Stomach (tissue), 9 donors: Measurements from ENCODE around the gene NEURL1B. TPM values are rescaled to one million over a fixed set of nuclear protein-coding genes. Genes with fewer than 3 reads are reported as not detected.

Experiments
- DNase-seq, 2 donors: peaks; one replicate each; pipeline versions ENCODE4 v3.0.0 to v3.0.0-alpha.2; 2013 to 2019
- H3K27ac ChIP-seq, 5 donors: fragments of 200-600 bp in 4 of 5; sonication (generic) in 4 of 5; one replicate each; pipeline ENCODE4 v1.5.1; 2013 to 2019; ENCODE audit warnings: mild to moderate bottlenecking in 1 of 5, moderate library complexity in 1 of 5
- H3K27me3 ChIP-seq, 3 donors: fragments of 200-600 bp; sonication (generic); one replicate each; pipeline ENCODE4 v1.5.1; 2017 to 2019; ENCODE audit warnings: mixed run types in 1 of 3
- H3K36me3 ChIP-seq, 4 donors: fragments of 200-600 bp; sonication (generic); 1 replicate in 3 of 4; 2 replicates in 1 of 4; pipeline ENCODE4 v1.5.1; 2016 to 2019
- H3K4me1 ChIP-seq, 4 donors: fragments of 200-600 bp; sonication (generic); one replicate each; pipeline ENCODE4 v1.5.1; 2016 to 2019
- H3K4me3 ChIP-seq, 4 donors: fragments of 200-600 bp; sonication (generic) in 3 of 4; one replicate each; pipeline ENCODE4 v1.5.1; 2016 to 2019; ENCODE audit warnings: mild to moderate bottlenecking in 1 of 4
- H3K9me3 ChIP-seq, 4 donors: fragments of 200-600 bp; sonication (generic); one replicate each; pipeline ENCODE4 v1.5.1; 2016 to 2019
- CTCF ChIP-seq, 7 experiments: fragments of 450-650 bp in 4 of 7; fragments of 200-600 bp in 3 of 7; sonication (generic) in 3 of 7; IDR thresholded peaks; one replicate each; pipeline ENCODE4 v1.5.1; 2016 to 2019; ENCODE audit warnings: antibody characterized with exemption in 7 of 7, control low read depth in 2 of 7, mild to moderate bottlenecking in 1 of 7
- EP300 ChIP-seq: sonication (generic); formaldehyde crosslinking; IDR thresholded peaks from one replicate; pipeline ENCODE4 v1.6.1; 2017; ENCODE audit warnings: antibody characterized with exemption
- POLR2A ChIP-seq, 4 donors: fragments of 450-650 bp; IDR thresholded peaks; one replicate each; pipeline ENCODE4 v1.6.1; 2016; ENCODE audit warnings: antibody characterized with exemption in 4 of 4, control low read depth in 2 of 4, mild to moderate bottlenecking in 1 of 4, moderate library complexity in 1 of 4
- POLR2AphosphoS5 ChIP-seq, 3 donors: sonication (generic); formaldehyde crosslinking; IDR thresholded peaks; one replicate each; pipeline ENCODE4 v1.6.1; 2016; ENCODE audit warnings: antibody characterized with exemption in 3 of 3
- WGBS, 5 donors: extraction: QIAGEN DNeasy Blood & Tissue Kit in 3 of 5; methylation state at CpG; one replicate each; pipeline versions ENCODE4 v1.1.5 to v1.1.7; 2013 to 2018; 5-methylcytosine and 5-hydroxymethylcytosine counted together
- intact Hi-C: fragments of 100-400 bp; cut with DNase I; formaldehyde crosslinking; loops from one replicate; pipeline ENCODE4 v1.15.1; 2023; ENCODE audit warnings: low total_unique reads
- polyA plus RNA-seq, 3 donors: library from polyadenylated mRNA; stranded (reverse); fragments of 200-250 nt; gene quantifications; one replicate each; pipeline ENCODE4 v1.2.3, GENCODE V29; 2013
- total RNA-seq, 5 donors: library from RNA; depleted of rRNA; stranded (reverse); fragments of >200 nt; gene quantifications; one replicate each; pipeline versions ENCODE4 v1.1.0 to v1.2.3, GENCODE V29; 2014 to 2016
- donor health status: healthy with polysubstance abuse.
- donor health status: Bipolar disorder and iron deficiency.
- donor health status: healthy.

Gene NEURL1B
- total and polyA plus RNA-seq, 8 donors: 2.7 to 60.3 (median 9.8) TPM

- H3K9me3 ChIP-seq: no peaks in the 10 kb centered on the region
- peak; percentile 93 to 96 for DNase-seq
- H3K4me3 ChIP-seq: peak overlapping the region; percentile 51 to 62 (median 56)
- intact Hi-C loops: loop anchor here (5.0 kb wide), 1 partner anchor 220 kb away; no protein-coding TSS in a partner anchor
- TF ChIP-seq POLR2A (IDR thresholded peaks at IDR 0.05) (no peak), POLR2AphosphoS5 (IDR thresholded peaks at IDR 0.05) (peak; percentile 34 to 86 (median 66)), EP300 (no peak), CTCF (IDR thresholded peaks at IDR 0.05) (peak in 5 of 7 experiments; percentile 79 to 95 (median 91))
- H3K27ac ChIP-seq: peak overlapping the region; percentile 31 to 84 (median 79)
- no peaks in the 10 kb centered on the region for H3K36me3 ChIP-seq
- peaks cover 13 to 43% (median 29%) of the 10 kb centered on the region in 4 donors for H3K4me1 ChIP-seq
- peaks cover 0 to 18% (median 4%) of the 10 kb centered on the region in 3 donors for H3K27me3 ChIP-seq
- 14 to 22% (median 18%) methylated on average over 31 to 36 of the region's 36 CpGs for WGBS, 5 donors
These were observed 56.4 kb downstream of the NEURL1B start for GRCh38 chr5:172697123-172698121.

DNA sequence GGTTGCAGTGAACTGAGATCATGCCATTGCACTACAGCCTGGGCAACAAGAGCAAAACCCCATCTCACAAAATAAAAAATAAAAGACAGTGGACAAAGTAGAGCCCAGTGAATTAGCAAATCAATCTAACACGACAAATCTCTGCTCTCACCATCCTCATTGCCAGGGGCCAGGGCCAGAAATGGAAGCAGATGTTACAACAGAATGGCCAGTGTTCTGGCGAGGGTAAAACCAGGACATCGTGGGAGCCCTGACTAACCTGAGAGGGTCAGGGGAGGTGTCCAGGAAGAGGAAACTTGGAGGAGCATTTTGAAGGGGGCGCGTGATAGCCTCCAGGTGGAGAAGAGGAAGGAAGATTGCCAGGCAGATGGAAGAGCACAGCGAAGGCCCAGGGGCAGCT, 58.4 kb downstream of the NEURL1B start:
- no peaks in the 10 kb centered on the region for H3K36me3 ChIP-seq
- WGBS, 5 donors: 70 to 88% (median 76%) methylated on average over 6 of the region's 6 CpGs
- H3K27me3 ChIP-seq: peaks cover 0 to 24% (median 6%) of the 10 kb centered on the region in 3 donors
- TF ChIP-seq POLR2A (IDR thresholded peaks at IDR 0.05) (no peak), POLR2AphosphoS5 (IDR thresholded peaks at IDR 0.05) (no peak), EP300 (no peak)
- intact Hi-C loops: loop anchor here (5.0 kb wide), 1 partner anchor 222 kb away; no protein-coding TSS in a partner anchor
- peaks cover 13 to 31% (median 19%) of the 10 kb centered on the region in 4 donors for H3K4me1 ChIP-seq
- no peaks in the 10 kb centered on the region for H3K9me3 ChIP-seq
- H3K4me3 ChIP-seq: no peak overlapping the region
- H3K27ac ChIP-seq: peak overlapping the region in 1 of 5 donors; percentile 8
- no peak for DNase-seq

GRCh38 chr5:172699999-172700364, 58.9 kb downstream of the NEURL1B start:
- intact Hi-C loops: loop anchor here (5.0 kb wide), 1 partner anchor 223 kb away; no protein-coding TSS in a partner anchor
- H3K36me3 ChIP-seq: no peaks in the 10 kb centered on the region
- WGBS, 5 donors: 36 to 67% (median 40%) methylated on average over 6 of the region's 6 CpGs
- H3K27me3 ChIP-seq: peaks cover 0 to 24% (median 7%) of the 10 kb centered on the region in 3 donors
- H3K4me3 ChIP-seq: no peak overlapping the region
- DNase-seq: no peak
- no peaks in the 10 kb centered on the region for H3K9me3 ChIP-seq
- TF ChIP-seq CTCF (IDR thresholded peaks at IDR 0.05): no peak
- no peak for TF ChIP-seq POLR2AphosphoS5 (IDR thresholded peaks at IDR 0.05)
- TF ChIP-seq EP300: no peak
- no peak for TF ChIP-seq POLR2A (IDR thresholded peaks at IDR 0.05)
- H3K4me1 ChIP-seq: peaks cover 13 to 31% (median 19%) of the 10 kb centered on the region in 4 donors
- H3K27ac ChIP-seq: peak overlapping the region in 2 of 5 donors; percentile 8 to 54

DNA sequence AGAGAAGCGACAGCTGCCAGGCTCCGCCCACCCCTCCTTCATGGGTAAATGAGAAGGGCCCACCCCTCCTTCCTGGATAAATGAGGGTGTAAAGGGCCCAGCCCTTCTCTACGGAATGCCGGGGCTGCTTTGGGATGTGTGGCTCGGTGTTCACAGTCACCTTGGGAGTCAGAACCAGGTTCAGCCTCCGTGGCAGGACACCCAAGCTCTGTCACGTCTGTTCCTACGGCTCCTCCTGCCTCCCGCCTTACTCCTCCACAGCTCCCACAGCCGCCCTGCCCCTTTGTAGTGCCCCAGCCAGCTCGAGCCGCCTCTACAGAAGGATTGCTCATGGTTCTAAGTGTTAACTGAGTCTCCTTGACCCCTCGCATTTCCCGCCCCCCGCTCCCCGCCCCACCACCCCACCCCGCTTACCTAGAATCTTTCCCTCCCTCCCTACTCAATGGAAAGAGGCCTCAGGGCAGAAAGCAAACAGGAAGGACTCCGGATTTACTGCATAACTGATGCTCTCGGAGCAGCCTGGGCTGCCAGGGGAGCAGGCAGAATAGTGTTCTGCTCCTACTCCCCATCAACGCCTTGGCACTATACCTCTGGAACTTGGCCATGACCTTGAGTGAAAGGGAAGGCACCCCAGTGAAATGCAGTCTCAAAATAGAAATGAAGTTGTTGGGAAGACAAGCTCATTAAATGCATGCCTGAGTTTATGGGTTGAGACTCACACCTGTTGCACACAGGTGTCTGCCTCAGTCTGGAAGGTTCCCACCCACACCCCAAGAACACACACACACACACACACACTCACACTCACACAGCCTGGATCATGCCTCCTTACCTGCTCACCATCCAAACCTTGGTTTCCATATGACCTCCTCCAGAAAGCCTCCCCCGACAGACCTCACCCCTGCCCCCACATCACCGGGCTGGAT, 59.6 kb downstream of the NEURL1B start:
- Histone ChIP-seq H3K9me3 (no peaks in the 10 kb centered on the region), H3K4me3 (no peak overlapping the region), H3K4me1 (peaks cover 12 to 30% (median 18%) of the 10 kb centered on the region in 4 donors), H3K36me3 (no peaks in the 10 kb centered on the region), H3K27ac (peak overlapping the region in 2 of 5 donors; percentile 8 to 54), H3K27me3 (peaks cover 0 to 24% (median 7%) of the 10 kb centered on the region in 3 donors)
- peak in 1 of 2 donors; percentile 77 for DNase-seq
- intact Hi-C loops: no loop called here
- TF ChIP-seq POLR2AphosphoS5 (IDR thresholded peaks at IDR 0.05): no peak
- no peak for TF ChIP-seq POLR2A (IDR thresholded peaks at IDR 0.05)
- TF ChIP-seq EP300: no peak
- TF ChIP-seq CTCF (IDR thresholded peaks at IDR 0.05): no peak
- 20 to 32% (median 23%) methylated on average over 20 to 22 of the region's 22 CpGs for WGBS, 5 donors
